Right atrium auricular region (tissue), 2 donors: ENCODE measurements around the gene C2CD2L. TPM values are rescaled to one million over a fixed set of nuclear protein-coding genes. Genes with fewer than 3 reads are reported as not detected.

Experiments
- DNase-seq: peaks from one replicate; pipeline ENCODE4 v3.0.0-alpha.2; 2019; ENCODE audit warnings: low spot score
- H3K27ac ChIP-seq, 2 donors: fragments of 200-600 bp; sonication (generic); 1 replicate in 1 of 2; 2 replicates in 1 of 2; pipeline ENCODE4 v1.5.1; 2016 to 2019
- H3K27me3 ChIP-seq, 2 donors: fragments of 200-600 bp; sonication (generic); one replicate each; pipeline versions ENCODE4 v1.5.1 to v1.6.0; 2017 to 2019
- H3K36me3 ChIP-seq: fragments of 200-600 bp; sonication (generic); one replicate; pipeline ENCODE4 v1.5.1; 2016
- H3K4me1 ChIP-seq, 2 donors: fragments of 200-600 bp; sonication (generic); one replicate each; pipeline versions ENCODE4 v1.5.1 to v1.6.0; 2017 to 2019
- H3K4me3 ChIP-seq, 2 donors: fragments of 200-600 bp; sonication (generic); 1 replicate in 1 of 2; 2 replicates in 1 of 2; pipeline ENCODE4 v1.5.1; 2017 to 2019; ENCODE audit warnings: mild to moderate bottlenecking in 1 of 2, moderate library complexity in 1 of 2
- H3K9me3 ChIP-seq, 2 donors: fragments of 200-600 bp; sonication (generic); one replicate each; pipeline ENCODE4 v1.5.1; 2019
- CTCF ChIP-seq, 2 donors: fragments of 200-600 bp; sonication (generic); IDR thresholded peaks; one replicate each; pipeline ENCODE4 v1.5.1; 2019; ENCODE audit warnings: antibody characterized with exemption in 2 of 2
- total RNA-seq, 2 donors: library from RNA; depleted of rRNA; stranded (reverse); fragments of >200 nt; gene quantifications; one replicate each; pipeline ENCODE4 v1.1.0, GENCODE V29; 2016

Gene C2CD2L
- total RNA-seq, 2 donors from 2014 or later = 10.0 to 14.2 TPM

GRCh38 chr11:119115484-119116234 lies 8.5 kb downstream of the C2CD2L start:
- Histone ChIP-seq H3K9me3 (no peaks in the 10 kb centered on the region), H3K36me3 (peaks cover 35% of the 10 kb centered on the region), H3K27ac (no peak overlapping the region), H3K4me3 (no peak overlapping the region), H3K4me1 (peaks cover 0 to 2% of the 10 kb centered on the region in 2 donors), H3K27me3 (no peaks in the 10 kb centered on the region)
- peak; percentile 68 for DNase-seq
- TF ChIP-seq CTCF (IDR thresholded peaks at IDR 0.05) = no peak

DNA sequence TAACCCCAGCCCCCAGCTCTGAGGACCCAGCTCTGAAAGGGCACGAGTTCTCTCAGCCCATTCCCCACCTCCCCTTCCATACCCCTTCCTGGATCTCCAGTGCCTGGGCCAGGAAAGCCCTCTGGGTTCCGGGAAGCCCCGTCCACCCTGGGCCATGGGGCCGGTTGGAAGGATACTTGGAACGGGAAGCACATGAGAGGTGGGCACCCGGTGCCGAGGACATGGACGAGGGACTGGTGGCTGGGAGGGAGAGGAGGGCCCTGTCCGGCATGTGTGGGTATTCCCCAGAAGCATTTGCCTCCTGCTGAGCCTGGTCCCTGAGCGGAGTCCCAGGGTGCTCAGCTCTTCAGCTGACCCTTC lies 9.1 kb downstream of the C2CD2L start:
- no peak for TF ChIP-seq CTCF (IDR thresholded peaks at IDR 0.05)
- Histone ChIP-seq H3K27me3 (no peaks in the 10 kb centered on the region), H3K36me3 (peaks cover 29% of the 10 kb centered on the region), H3K9me3 (no peaks in the 10 kb centered on the region), H3K4me3 (no peak overlapping the region), H3K27ac (no peak overlapping the region), H3K4me1 (peaks cover 0 to 5% of the 10 kb centered on the region in 2 donors)
- DNase-seq = no peak

DNA sequence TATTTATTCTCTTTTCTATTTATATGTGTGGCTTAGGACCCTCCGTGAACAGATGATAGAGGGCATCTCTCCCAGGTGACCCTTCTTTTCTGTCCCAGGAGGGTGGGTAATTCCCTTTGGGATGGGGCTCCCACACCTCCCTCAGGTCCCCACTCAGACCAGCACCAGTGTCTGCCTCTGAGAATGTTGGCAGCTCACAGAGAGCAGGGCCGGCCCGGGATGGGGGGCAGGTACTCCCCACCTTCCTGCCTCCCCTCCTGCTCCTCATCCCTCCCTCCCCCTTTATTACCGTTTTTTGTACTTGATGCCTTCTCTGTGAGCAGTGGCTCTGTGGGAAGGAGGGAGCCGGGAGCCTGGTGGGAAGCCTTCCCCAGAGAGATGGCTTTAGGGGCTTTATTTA lies 9.5 kb downstream of the C2CD2L start:
- Histone ChIP-seq H3K9me3 (no peaks in the 10 kb centered on the region), H3K4me3 (no peak overlapping the region), H3K27ac (no peak overlapping the region), H3K27me3 (no peaks in the 10 kb centered on the region), H3K4me1 (peaks cover 0 to 5% of the 10 kb centered on the region in 2 donors), H3K36me3 (peaks cover 25% of the 10 kb centered on the region)
- no peak for TF ChIP-seq CTCF (IDR thresholded peaks at IDR 0.05)
- DNase-seq = no peak

DNA sequence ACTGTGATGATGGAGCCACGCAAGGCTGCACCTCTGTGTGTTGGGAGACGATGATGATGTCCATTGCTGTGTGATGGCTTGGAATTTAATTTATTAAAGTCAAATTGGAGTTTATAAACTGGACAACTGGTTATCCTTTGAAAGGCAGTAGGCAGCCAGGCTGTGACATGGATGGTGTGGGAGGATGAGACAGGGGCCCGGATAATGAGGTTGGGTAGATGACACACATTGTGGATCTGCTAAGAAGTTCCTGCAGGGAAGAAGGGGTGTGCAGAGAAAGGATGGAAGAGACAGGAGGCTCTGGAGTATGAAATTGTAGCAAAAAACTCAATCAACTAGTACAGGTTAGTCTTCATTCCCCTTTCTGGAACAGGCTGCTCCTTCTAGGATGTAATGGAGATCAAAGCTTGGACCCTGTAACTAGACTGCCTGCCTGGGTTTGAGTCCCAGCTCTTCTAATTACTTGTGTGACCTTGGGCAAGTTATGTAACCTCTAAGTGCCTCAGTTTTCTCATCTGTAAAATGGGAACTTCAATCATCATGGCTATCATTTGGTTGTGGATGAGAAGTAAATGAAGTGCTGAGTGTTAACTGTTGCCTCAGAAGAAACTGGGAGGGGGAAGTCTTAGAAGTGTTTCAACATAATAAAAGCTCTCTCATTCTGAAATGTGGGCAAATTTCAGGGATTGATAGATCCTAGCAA lies 10.0 kb downstream of the C2CD2L start:
- Histone ChIP-seq H3K27me3 (no peaks in the 10 kb centered on the region), H3K4me1 (peaks cover 0 to 8% of the 10 kb centered on the region in 2 donors), H3K36me3 (peaks cover 20% of the 10 kb centered on the region), H3K4me3 (no peak overlapping the region), H3K27ac (no peak overlapping the region), H3K9me3 (no peaks in the 10 kb centered on the region)
- TF ChIP-seq CTCF (IDR thresholded peaks at IDR 0.05) = no peak
- no peak for DNase-seq

GRCh38 chr11:119118227-119118626 lies 11.1 kb downstream of the C2CD2L start:
- Histone ChIP-seq H3K4me3 (no peak overlapping the region), H3K27me3 (no peaks in the 10 kb centered on the region), H3K27ac (no peak overlapping the region), H3K4me1 (peaks cover 0 to 14% of the 10 kb centered on the region in 2 donors), H3K36me3 (peaks cover 11% of the 10 kb centered on the region), H3K9me3 (no peaks in the 10 kb centered on the region)
- no peak for TF ChIP-seq CTCF (IDR thresholded peaks at IDR 0.05)
- DNase-seq = no peak
